ENCODE results near the gene UNC50.
"Not testable (repeated sequence)": the region's sequence is repeated elsewhere in the genome, so short reads cannot be mapped to it uniquely, and the experiment has no call there.

Gene UNC50

DNA sequence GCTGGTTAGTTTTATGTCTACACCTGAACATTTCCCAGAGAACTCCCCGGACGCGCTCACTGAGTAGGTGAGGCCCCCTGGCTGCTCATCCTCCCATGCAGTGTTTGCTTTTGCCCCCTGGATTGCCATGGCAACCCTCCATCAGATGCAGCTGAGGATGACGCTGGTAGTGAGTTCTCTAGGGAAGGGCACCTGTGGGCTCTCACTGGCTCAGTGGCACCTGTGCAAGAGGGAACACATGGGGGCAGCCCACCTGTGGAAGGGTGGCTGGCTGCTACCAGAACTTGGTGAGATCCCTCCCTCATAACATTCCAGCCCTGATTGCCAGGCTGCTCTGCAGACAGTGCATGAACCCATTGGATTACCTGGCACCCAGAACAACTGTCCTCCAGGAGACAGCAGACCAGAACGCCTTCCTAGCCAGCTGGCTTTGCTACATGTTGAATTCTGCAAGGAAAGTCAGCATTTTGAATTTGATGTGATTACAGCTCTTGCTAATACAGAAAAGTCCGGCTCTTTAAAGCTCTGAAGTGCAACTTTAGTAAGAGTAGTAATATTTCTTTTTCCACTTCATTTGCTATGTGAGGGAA lies 21.7 kb upstream of the UNC50 start:
- Histone ChIP-seq H3K4me3 (ENCODE audit: low read length in 2 of 2) (no peak overlapping the region), H3K36me3 (ENCODE audit: control insufficient read depth in 2 of 2, insufficient read depth in 2 of 2, low read length in 2 of 2) (peaks cover 31 to 33% of the 10 kb centered on the region in 2 donors), H3K27ac (ENCODE audit: low read depth in 2 of 2, low read length in 2 of 2) (no peak overlapping the region), H3K9me3 (ENCODE audit: control insufficient read depth in 2 of 2, low read length in 2 of 2) (no peaks in the 10 kb centered on the region), H3K9ac (ENCODE audit: low read depth in 1 of 2, low read length in 2 of 2) (no peak overlapping the region), H3K27me3 (ENCODE audit: control insufficient read depth in 2 of 2, insufficient read depth in 2 of 2, low read length in 2 of 2) (no peaks in the 10 kb centered on the region), H3K4me1 (ENCODE audit: control insufficient read depth in 2 of 2, insufficient read depth in 2 of 2, low read length in 2 of 2) (peaks cover 11 to 14% of the 10 kb centered on the region in 2 donors)

DNA sequence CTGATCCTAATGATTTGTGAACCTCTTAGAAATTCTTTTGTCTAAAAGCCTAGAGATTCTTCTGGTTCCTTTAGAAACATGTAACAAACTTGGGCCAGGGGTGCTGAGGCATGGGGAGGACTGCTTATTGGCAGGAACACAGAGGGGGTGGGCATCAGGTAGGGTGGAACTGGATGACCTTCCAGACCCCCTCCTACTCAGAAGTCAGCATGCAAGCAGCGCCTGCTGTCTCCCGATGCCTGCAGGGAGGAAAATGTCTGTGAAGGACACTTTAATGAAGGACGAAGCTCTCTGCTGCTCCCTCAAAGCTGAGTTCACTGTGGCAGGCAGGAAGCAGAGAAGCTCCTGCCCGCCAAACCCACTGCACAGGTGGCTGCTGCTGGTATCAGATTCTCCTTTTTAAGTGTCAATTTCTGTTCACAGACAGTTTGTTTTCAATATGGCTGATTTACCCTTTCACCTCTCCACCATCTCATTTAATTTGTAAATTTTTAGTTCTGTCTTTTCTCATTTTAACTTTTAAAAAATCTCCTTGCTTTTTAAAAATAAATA lies 19.4 kb upstream of the UNC50 start:
- no peak overlapping the region for H3K9ac ChIP-seq (ENCODE audit: low read depth in 1 of 2, low read length in 2 of 2)
- no peak overlapping the region for H3K4me3 ChIP-seq (ENCODE audit: low read length in 2 of 2)
- peaks cover 20% of the 10 kb centered on the region in 2 donors for H3K36me3 ChIP-seq (ENCODE audit: control insufficient read depth in 2 of 2, insufficient read depth in 2 of 2, low read length in 2 of 2)
- H3K27ac ChIP-seq (ENCODE audit: low read depth in 2 of 2, low read length in 2 of 2): no peak overlapping the region
- H3K4me1 ChIP-seq (ENCODE audit: control insufficient read depth in 2 of 2, insufficient read depth in 2 of 2, low read length in 2 of 2): peaks cover 4 to 5% of the 10 kb centered on the region in 2 donors
- H3K9me3 ChIP-seq (ENCODE audit: control insufficient read depth in 2 of 2, low read length in 2 of 2): no peaks in the 10 kb centered on the region
- H3K27me3 ChIP-seq (ENCODE audit: control insufficient read depth in 2 of 2, insufficient read depth in 2 of 2, low read length in 2 of 2): no peaks in the 10 kb centered on the region

DNA sequence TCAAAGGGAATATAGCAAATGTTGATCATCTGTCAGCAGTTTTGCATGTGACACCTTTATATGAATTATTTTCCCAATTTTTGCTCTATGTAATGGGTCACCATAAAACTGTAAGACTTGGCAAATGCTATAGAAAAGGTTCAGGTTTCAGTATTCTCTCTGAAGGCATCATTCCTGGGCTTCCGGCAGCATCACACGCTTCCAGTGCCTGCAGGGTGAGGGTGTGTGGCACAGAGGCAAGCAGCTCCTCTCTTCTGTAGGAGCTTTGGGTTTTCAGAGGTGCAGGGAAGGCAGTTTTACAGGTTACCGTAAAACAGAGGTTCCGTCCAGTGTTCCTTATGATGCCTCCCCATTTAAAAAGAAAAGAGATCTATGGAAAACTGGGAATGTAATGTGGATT lies 18.9 kb upstream of the UNC50 start:
- Histone ChIP-seq H3K9ac (ENCODE audit: low read depth in 1 of 2, low read length in 2 of 2) (no peak overlapping the region), H3K9me3 (ENCODE audit: control insufficient read depth in 2 of 2, low read length in 2 of 2) (no peaks in the 10 kb centered on the region), H3K36me3 (ENCODE audit: control insufficient read depth in 2 of 2, insufficient read depth in 2 of 2, low read length in 2 of 2) (peaks cover 18 to 20% of the 10 kb centered on the region in 2 donors), H3K27me3 (ENCODE audit: control insufficient read depth in 2 of 2, insufficient read depth in 2 of 2, low read length in 2 of 2) (no peaks in the 10 kb centered on the region), H3K27ac (ENCODE audit: low read depth in 2 of 2, low read length in 2 of 2) (no peak overlapping the region), H3K4me3 (ENCODE audit: low read length in 2 of 2) (no peak overlapping the region), H3K4me1 (ENCODE audit: control insufficient read depth in 2 of 2, insufficient read depth in 2 of 2, low read length in 2 of 2) (peaks cover under 1 to 1% of the 10 kb centered on the region in 2 donors)

GRCh38 chr2:98592565-98592964 lies 15.8 kb upstream of the UNC50 start:
- Histone ChIP-seq H3K27me3 (ENCODE audit: control insufficient read depth in 2 of 2, insufficient read depth in 2 of 2, low read length in 2 of 2) (no peaks in the 10 kb centered on the region), H3K4me3 (ENCODE audit: low read length in 2 of 2) (no peak overlapping the region), H3K9me3 (ENCODE audit: control insufficient read depth in 2 of 2, low read length in 2 of 2) (no peaks in the 10 kb centered on the region), H3K4me1 (ENCODE audit: control insufficient read depth in 2 of 2, insufficient read depth in 2 of 2, low read length in 2 of 2) (no peaks in the 10 kb centered on the region), H3K27ac (ENCODE audit: low read depth in 2 of 2, low read length in 2 of 2) (no peak overlapping the region), H3K9ac (ENCODE audit: low read depth in 1 of 2, low read length in 2 of 2) (no peak overlapping the region), H3K36me3 (ENCODE audit: control insufficient read depth in 2 of 2, insufficient read depth in 2 of 2, low read length in 2 of 2) (peaks cover 16 to 21% of the 10 kb centered on the region in 2 donors)

GRCh38 chr2:98594665-98595064 lies 13.7 kb upstream of the UNC50 start:
- H3K9ac ChIP-seq (ENCODE audit: low read depth in 1 of 2, low read length in 2 of 2); H3K9me3 ChIP-seq (ENCODE audit: control insufficient read depth in 2 of 2, low read length in 2 of 2); H3K4me3 ChIP-seq (ENCODE audit: low read length in 2 of 2); H3K4me1 ChIP-seq (ENCODE audit: control insufficient read depth in 2 of 2, insufficient read depth in 2 of 2, low read length in 2 of 2); H3K27ac ChIP-seq (ENCODE audit: low read depth in 2 of 2, low read length in 2 of 2); H3K27me3 ChIP-seq (ENCODE audit: control insufficient read depth in 2 of 2, insufficient read depth in 2 of 2, low read length in 2 of 2): not testable (repeated sequence)
- H3K36me3 ChIP-seq (ENCODE audit: control insufficient read depth in 2 of 2, insufficient read depth in 2 of 2, low read length in 2 of 2): peaks cover 18 to 24% of the 10 kb centered on the region in 2 donors

DNA sequence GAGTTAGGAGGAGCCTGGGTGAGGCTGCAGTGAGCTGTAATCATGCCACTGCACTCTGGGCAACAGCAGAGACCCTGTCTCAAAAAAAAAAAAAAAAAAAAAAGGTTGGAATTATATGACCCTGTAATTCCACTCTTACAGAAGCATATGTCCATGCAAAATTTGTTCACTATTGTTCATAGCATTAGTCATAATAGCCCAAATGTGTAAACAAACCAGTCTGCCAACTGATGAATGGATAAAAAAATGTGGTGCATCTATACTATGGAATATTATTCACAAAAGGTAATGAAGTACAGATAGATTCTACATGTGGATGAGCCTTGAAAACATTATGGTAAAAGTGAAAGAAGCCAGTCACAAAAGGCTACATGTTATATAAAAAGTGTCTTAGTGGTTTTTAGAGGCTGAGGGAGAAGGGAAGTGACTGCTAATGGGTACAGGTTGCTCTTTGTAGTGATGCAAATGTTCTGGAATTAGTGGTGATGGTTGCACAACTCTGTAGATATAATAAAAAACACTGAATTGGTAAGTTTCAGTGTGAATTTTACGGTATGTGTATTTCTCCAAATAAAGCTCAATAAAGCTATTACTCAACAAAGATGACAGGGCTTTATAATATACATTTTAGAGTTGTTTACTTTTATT lies 9.5 kb upstream of the UNC50 start:
- Histone ChIP-seq H3K27me3 (ENCODE audit: control insufficient read depth in 2 of 2, insufficient read depth in 2 of 2, low read length in 2 of 2) (no peaks in the 10 kb centered on the region), H3K9me3 (ENCODE audit: control insufficient read depth in 2 of 2, low read length in 2 of 2) (no peaks in the 10 kb centered on the region), H3K9ac (ENCODE audit: low read depth in 1 of 2, low read length in 2 of 2) (no peak overlapping the region), H3K4me3 (ENCODE audit: low read length in 2 of 2) (no peak overlapping the region), H3K27ac (ENCODE audit: low read depth in 2 of 2, low read length in 2 of 2) (no peak overlapping the region), H3K4me1 (ENCODE audit: control insufficient read depth in 2 of 2, insufficient read depth in 2 of 2, low read length in 2 of 2) (no peaks in the 10 kb centered on the region), H3K36me3 (ENCODE audit: control insufficient read depth in 2 of 2, insufficient read depth in 2 of 2, low read length in 2 of 2) (peaks cover 28 to 29% of the 10 kb centered on the region in 2 donors)

DNA sequence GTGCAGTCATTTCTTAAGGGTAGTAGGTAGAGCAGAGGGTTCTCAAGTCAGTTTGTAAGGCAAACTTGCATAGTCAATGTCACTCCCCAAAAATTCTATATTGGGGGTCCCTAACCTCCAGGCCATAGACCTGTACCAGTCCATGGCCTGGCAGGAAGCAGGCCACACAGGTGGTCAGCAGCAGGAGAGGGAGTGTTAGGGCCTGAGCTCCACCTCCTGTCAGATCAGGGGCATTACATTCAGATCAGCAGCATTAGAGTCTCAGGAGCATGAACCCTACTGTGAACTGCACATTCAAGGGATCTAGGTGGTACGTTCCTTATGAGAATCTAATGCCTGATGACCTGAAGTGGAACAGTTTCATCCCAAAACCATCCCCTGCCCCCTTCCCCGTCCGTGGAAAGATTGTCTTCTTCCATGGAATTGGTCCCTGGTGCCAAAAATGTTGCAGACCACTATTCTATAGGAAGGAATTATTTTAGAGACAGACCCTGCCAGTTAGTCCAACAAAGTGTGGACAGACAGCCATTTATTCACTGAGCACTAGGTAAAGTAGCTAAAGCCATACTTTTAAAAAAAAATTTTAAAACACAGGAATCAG lies 6.8 kb upstream of the UNC50 start:
- Histone ChIP-seq H3K4me3 (ENCODE audit: low read length in 2 of 2) (no peak overlapping the region), H3K27ac (ENCODE audit: low read depth in 2 of 2, low read length in 2 of 2) (no peak overlapping the region), H3K36me3 (ENCODE audit: control insufficient read depth in 2 of 2, insufficient read depth in 2 of 2, low read length in 2 of 2) (peaks cover 28 to 29% of the 10 kb centered on the region in 2 donors), H3K9ac (ENCODE audit: low read depth in 1 of 2, low read length in 2 of 2) (no peak overlapping the region), H3K9me3 (ENCODE audit: control insufficient read depth in 2 of 2, low read length in 2 of 2) (no peaks in the 10 kb centered on the region), H3K27me3 (ENCODE audit: control insufficient read depth in 2 of 2, insufficient read depth in 2 of 2, low read length in 2 of 2) (no peaks in the 10 kb centered on the region), H3K4me1 (ENCODE audit: control insufficient read depth in 2 of 2, insufficient read depth in 2 of 2, low read length in 2 of 2) (peaks cover under 1 to 4% of the 10 kb centered on the region in 2 donors)

GRCh38 chr2:98604547-98604946 lies 3.8 kb upstream of the UNC50 start:
- H3K9ac ChIP-seq (ENCODE audit: low read depth in 1 of 2, low read length in 2 of 2): no peak overlapping the region
- H3K4me1 ChIP-seq (ENCODE audit: control insufficient read depth in 2 of 2, insufficient read depth in 2 of 2, low read length in 2 of 2): peaks cover 12 to 15% of the 10 kb centered on the region in 2 donors
- H3K9me3 ChIP-seq (ENCODE audit: control insufficient read depth in 2 of 2, low read length in 2 of 2): no peaks in the 10 kb centered on the region
- H3K27me3 ChIP-seq (ENCODE audit: control insufficient read depth in 2 of 2, insufficient read depth in 2 of 2, low read length in 2 of 2): no peaks in the 10 kb centered on the region
- peaks cover 19 to 28% of the 10 kb centered on the region in 2 donors for H3K36me3 ChIP-seq (ENCODE audit: control insufficient read depth in 2 of 2, insufficient read depth in 2 of 2, low read length in 2 of 2)
- H3K4me3 ChIP-seq (ENCODE audit: low read length in 2 of 2): no peak overlapping the region
- H3K27ac ChIP-seq (ENCODE audit: low read depth in 2 of 2, low read length in 2 of 2): no peak overlapping the region

GRCh38 chr2:98605076-98605475 lies 3.3 kb upstream of the UNC50 start:
- H3K4me3 ChIP-seq (ENCODE audit: low read length in 2 of 2): no peak overlapping the region
- H3K36me3 ChIP-seq (ENCODE audit: control insufficient read depth in 2 of 2, insufficient read depth in 2 of 2, low read length in 2 of 2): peaks cover 14 to 23% of the 10 kb centered on the region in 2 donors
- H3K27ac ChIP-seq (ENCODE audit: low read depth in 2 of 2, low read length in 2 of 2): no peak overlapping the region
- H3K4me1 ChIP-seq (ENCODE audit: control insufficient read depth in 2 of 2, insufficient read depth in 2 of 2, low read length in 2 of 2): peaks cover 12 to 20% of the 10 kb centered on the region in 2 donors
- no peaks in the 10 kb centered on the region for H3K27me3 ChIP-seq (ENCODE audit: control insufficient read depth in 2 of 2, insufficient read depth in 2 of 2, low read length in 2 of 2)
- no peak overlapping the region for H3K9ac ChIP-seq (ENCODE audit: low read depth in 1 of 2, low read length in 2 of 2)
- H3K9me3 ChIP-seq (ENCODE audit: control insufficient read depth in 2 of 2, low read length in 2 of 2): no peaks in the 10 kb centered on the region

DNA sequence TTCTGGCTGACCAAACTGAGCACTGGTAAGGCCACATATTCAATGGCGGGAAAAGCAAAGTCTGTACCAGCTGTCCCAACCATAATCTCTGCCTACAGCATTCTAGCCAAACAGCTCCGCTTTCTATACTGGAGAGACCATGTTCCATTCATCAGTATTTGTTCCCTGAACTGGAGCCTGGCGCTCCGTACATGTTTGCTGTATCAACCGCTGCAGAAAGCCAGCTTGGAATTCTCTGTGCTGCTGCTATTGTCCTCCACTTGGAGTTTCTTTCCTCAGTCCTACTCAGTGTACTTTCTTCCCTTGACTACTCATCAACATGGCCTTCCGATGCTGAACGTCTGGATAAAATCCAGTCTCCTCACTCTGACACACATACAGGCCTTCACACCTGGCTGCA lies 2.0 kb upstream of the UNC50 start:
- Histone ChIP-seq H3K4me3 (ENCODE audit: low read length in 2 of 2) (no peak overlapping the region), H3K4me1 (ENCODE audit: control insufficient read depth in 2 of 2, insufficient read depth in 2 of 2, low read length in 2 of 2) (peaks cover 14 to 32% of the 10 kb centered on the region in 2 donors)

More for the DNA sequence above, 2.0 kb upstream of the UNC50 start:
- H3K9ac ChIP-seq (ENCODE audit: low read depth in 1 of 2, low read length in 2 of 2): no peak overlapping the region
- H3K27ac ChIP-seq (ENCODE audit: low read depth in 2 of 2, low read length in 2 of 2): no peak overlapping the region
- peaks cover 14 to 25% of the 10 kb centered on the region in 2 donors for H3K36me3 ChIP-seq (ENCODE audit: control insufficient read depth in 2 of 2, insufficient read depth in 2 of 2, low read length in 2 of 2)
- H3K9me3 ChIP-seq (ENCODE audit: control insufficient read depth in 2 of 2, low read length in 2 of 2): no peaks in the 10 kb centered on the region
- no peaks in the 10 kb centered on the region for H3K27me3 ChIP-seq (ENCODE audit: control insufficient read depth in 2 of 2, insufficient read depth in 2 of 2, low read length in 2 of 2)

All from mucosa of rectum (tissue), 2 donors.